GM18519 (cell line): ENCODE results near the gene TENM4.

Source experiments
- ATAC-seq: cut with Tn5 transposase; IDR thresholded peaks from one replicate; pipeline ENCODE4 v1.9.1; 2021; ENCODE audit warnings: mild to moderate bottlenecking, moderate library complexity; ENCODE audit not compliant: unreplicated experiment, low FRiP score

Gene TENM4

DNA sequence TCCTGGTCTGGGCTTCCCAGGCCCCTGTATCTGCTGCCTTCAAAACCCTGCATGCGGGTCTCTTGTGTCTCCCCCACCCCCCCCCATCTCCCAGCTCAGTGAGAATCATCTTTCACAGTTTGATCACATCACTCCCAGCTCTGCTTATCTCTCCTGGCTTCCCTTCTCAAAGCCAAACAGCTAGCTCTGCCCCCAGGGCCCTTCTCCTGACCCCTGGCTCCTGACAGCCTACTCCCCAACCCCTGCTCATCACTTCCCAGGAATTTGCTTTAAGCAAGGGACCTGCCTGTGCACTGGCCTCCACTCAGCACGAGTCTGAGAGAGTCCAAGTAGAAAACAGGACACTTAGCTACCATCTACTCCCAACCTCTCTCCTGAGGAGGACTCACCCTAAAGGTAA is 342.7 kb downstream of the TENM4 start:
- ATAC-seq: no peak

DNA sequence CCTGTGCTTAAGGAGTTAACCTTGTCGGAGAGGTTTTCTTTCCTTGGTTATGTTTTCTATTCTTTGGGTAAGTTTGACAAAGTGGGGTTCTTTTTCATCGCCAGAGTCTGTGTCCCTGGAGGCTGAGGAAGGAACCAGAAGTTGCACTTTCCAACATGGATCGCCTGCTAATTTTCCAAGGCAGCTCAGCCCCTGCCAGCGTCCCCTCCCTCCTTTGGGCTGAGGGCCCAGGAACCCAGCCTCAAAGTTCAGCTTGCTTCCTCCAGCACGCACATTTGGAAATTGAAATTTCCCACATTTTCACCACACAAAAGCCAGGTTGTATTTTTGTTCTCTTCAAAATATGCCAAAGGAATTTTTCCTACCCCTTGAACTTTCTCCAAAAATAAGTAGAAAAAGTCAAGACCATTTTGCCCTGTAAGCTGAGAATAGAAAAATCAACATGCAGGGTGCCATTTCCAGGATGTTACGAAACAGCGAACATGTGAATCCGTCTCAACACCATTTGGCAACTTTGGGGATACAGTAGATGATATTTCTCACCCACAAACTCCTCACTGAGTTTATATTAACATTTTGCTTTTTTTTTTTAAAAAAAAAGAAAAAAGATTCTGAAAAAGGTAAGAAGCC is 343.5 kb downstream of the TENM4 start:
- no peak for ATAC-seq

DNA sequence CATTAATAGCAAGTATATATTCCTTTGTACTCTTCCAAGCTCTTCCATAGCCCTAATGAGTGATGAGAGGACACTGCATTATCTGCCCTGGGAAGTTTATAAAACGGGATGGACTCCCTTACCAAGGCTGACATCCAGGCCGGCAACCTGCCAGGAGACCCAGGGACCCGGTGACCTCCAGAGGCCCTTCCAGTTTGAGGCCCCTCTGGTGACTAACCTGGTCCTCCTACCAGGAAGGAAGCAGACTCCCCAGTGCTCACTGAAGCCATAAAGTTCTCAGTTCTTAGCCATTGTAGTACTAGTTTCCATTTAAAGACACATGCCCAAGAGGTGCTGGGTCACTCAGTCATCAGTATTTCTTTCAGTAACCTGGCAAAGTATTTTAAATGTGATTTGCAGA is 345.4 kb downstream of the TENM4 start:
- no peak for ATAC-seq

GRCh38 chr11:79094616-79095015 is 346.2 kb downstream of the TENM4 start:
- no peak for ATAC-seq

DNA sequence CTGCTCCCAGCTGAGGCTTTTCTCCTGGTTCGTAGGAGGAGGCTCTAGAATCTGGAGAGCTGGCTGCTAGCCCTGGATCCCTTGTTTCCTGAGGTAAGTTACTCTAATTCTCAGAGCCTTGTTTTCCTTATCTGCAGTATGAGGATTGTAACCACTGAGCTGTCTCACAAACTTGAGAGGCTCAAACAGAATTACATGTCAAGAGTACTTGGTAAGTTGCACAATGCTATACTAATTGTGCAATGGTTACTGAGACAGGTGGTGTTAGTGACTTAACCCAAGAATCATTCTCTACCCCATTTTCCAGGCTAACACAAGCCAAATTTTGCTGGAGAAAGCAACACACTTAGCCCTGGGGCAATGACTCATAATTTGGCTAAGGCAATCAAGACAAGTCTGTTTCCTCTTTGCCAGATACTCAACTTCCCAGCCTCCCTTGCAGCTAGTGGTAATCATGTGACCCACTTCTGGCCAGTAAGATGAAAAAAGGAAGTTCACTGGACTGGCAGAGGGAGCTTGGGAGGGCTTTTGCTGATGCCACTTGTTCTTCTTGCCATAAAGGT is 348.0 kb downstream of the TENM4 start:
- ATAC-seq: no peak

DNA sequence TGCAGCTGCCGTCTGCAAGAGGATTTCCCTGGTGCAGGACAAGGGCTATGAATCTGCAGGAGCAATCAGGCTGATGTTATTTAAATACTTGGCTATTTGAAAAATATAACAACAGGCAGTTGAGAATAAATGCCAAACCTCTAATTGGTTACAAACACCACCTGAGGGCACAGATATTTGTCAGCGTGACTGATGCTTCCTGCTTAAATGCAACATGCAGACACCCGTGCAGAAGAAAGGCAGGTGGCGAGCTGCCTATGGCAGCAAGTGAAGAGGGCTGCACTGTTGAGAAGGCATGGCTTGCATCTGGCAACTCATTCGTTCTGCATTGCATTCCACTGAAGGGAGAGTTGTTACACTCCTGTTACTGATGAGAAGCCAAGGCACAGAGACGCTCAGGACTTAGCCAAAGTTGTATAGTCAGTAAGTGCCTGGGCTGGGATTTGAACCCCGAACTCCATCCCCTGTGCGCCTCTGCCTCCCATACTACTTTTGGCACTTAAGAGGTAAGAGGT is 350.6 kb downstream of the TENM4 start:
- no peak for ATAC-seq

- ATAC-seq: no peak
These were observed 351.2 kb downstream of the TENM4 start for GRCh38 chr11:79089601-79090000.

- no peak for ATAC-seq
These were observed 351.9 kb downstream of the TENM4 start for GRCh38 chr11:79088967-79089366.

GRCh38 chr11:79087961-79088318 is 352.9 kb downstream of the TENM4 start:
- no peak for ATAC-seq

DNA sequence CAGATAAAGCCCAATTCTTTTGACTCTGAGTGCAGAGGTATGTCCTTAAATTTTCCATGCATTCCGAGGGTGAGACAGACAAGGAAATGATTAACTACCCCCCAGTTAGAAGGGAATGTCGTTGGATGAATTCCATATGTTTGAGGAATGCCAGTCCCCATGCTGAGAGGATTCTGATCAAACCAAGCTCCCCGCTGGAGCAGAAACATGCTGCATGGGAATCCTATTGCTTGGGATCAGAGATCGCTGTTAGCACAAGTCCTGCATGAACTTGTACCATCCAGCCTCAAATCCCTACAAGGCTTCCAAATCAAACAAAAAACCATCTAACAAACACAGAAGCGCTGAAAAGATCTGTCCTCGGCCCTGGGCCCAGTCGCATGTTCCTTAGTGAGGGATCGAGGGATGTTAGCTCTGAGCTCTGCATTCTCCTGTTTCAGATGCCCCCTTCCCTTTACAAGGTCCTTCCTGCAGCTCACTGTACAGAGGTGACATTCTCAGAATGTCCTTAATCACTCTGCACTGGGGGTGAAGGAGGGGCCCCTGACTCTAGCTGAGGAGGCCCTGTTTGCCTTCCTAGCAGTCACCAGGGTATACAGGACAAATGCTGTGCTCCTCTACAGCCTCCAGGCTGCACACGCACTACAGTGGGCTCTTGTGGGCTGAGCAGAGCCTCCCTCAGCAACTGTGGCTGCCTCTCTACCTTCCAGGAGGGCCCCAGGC is 353.4 kb downstream of the TENM4 start:
- ATAC-seq: no peak

- no peak for ATAC-seq
These were observed 354.8 kb downstream of the TENM4 start for GRCh38 chr11:79086056-79086455.

GRCh38 chr11:79084382-79084781 is 356.4 kb downstream of the TENM4 start:
- no peak for ATAC-seq

DNA sequence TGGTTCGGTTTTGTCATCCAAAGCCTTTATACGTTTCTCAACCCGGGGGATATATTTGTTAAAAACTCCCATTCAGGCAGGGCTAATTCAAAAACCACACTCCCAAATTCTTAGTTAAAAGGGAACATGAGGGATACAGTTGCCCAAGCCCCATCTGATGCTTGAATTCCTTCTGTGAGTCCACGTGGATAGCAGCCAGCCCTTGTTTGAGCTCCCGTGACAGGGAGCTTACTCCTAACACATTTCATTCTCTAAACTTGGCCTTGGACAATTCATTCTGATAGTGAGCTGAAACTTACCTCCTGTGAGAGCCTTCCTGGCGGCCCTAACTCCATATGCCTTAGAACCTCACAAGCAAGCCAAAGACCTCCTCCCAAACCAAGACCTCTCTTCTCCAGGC is 357.5 kb downstream of the TENM4 start:
- no peak for ATAC-seq

GRCh38 chr11:79082907-79083306 is 357.9 kb downstream of the TENM4 start:
- no peak for ATAC-seq

GRCh38 chr11:79082280-79082679 is 358.6 kb downstream of the TENM4 start:
- ATAC-seq: no peak

DNA sequence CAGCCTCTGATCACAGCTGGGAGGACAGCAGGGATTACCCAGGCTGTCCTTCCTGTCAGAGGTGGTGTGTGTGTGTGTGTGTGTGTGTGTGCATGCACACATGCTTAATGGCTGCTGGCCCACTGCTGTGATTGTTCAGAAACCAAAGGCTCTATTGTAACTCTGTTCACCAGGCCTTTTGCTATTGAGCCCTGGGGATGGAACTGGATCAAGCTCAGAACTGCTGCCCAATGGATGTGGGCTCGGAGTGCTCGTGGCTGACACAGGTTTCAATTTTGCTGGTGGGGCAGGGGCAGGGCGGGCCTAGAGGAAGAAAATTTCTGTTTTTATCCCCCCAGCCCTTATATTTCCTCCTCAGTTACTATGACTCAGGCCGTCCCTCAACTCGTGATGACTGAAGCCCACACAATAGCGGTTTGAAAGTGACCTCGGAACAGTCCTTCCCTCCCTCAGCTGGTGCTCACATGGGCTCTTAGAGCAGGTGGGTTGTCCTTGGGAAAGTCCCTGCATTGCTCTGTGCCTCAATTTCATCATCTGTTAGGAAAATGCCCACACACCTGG is 359.3 kb downstream of the TENM4 start:
- ATAC-seq: no peak

DNA sequence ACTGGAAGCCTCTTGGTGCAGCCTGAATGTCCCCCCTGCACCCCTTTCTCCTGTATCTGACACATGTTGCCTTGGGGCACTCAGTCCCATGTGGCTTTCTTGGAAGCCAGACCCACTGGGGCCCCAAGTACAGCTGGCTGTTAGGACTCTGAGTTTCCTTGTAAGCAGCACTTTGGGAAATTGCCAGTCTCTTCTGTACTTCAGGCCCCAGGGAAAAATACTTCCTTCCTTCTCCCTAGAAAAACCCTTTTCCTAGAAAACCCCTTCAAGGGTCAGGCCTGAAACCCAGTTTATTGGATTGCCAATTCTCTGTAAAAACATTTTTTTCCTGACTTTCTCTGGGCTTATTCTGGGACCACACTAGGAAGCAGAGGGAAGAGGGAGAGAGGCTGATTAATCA is 360.3 kb downstream of the TENM4 start:
- no peak for ATAC-seq

DNA sequence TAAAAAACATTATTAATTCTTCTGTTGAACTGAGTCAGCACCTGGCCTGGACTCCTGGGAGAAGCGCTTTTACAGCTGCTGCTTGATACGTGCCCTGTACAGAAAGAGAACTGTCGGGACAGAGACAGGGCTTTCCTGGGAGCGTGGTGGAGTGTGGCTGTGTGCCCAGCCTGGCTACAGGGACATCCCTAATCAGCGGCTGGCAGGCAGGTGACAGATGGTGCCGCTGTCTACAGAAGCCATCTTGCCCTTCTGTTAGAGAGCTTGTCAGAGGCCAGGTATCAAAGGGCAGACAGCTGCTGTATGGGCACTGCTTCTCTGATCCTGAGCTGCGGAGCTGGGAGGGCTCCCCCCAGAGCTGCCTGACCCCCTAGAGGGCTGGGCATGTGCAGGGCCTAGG is 361.8 kb downstream of the TENM4 start:
- no peak for ATAC-seq

DNA sequence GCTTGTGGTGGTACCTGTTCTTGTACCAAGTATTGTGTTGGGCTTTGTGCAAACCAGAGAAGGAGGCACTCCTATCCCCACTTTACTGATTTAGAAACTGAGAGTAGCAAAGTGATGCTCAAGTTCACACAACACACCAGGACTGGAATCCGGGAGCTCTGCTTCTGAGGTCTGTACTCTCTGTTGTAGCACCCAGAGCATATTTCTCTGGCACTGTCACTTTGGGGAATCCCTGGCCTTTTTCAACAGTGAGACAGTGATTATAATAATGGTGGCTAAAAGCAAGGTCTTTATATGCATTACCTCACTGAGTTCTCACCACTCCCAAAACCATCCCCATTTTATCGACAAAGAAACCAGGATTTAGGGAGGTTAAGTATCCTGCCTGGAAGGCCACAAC is 362.4 kb downstream of the TENM4 start:
- ATAC-seq: no peak

DNA sequence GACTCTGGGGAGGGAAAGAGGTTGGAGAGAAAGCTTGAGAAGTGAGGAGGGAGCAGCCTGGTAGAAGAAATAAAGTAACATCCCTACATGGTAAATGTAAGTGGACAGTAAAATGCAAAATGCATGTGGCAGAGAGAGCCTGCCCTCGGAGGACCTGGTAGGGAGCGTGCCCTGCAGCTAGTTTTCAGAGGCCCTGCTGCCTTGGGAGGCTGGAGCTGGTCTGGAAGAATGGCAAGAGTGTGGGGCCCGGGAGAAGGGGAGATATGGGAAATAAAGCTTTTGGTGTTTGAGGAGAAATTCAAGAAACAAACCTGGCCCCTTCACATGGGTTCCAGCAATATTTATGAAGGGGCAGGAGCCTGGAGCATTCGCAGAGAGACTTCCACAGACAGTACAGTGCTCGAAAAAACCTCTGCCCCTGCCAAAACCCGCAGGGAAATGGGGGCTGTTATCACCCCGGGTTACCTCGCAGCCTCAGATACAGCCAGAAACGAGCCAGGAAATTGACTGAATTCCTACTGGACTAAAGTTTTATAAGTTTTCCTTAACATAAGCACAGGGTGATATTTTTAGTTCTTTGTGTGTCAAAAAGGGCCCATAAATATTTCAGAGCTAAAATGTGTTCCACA is 363.0 kb downstream of the TENM4 start:
- ATAC-seq: no peak

GRCh38 chr11:79076526-79077115 is 364.2 kb downstream of the TENM4 start:
- ATAC-seq: no peak
